SK-N-SH (cell line): Measurements from ENCODE around the gene STAG2. TPM values are rescaled to one million over a fixed set of nuclear protein-coding genes. Genes with fewer than 3 reads are reported as not detected.

Source experiments
- CTCF ChIA-PET: fragments of 300-600, 350-600 bp; formaldehyde crosslinking; extraction: SDS; loops from one replicate; lab custom pipeline; 2021; lab: Yijun Ruan, JAX
- POLR2A ChIA-PET: fragments of 350-600 bp; sonication (Branson Sonifier 250); formaldehyde crosslinking; extraction: SDS; loops from one replicate; lab custom pipeline; 2020; ENCODE audit warnings: antibody characterized with exemption, inconsistent platforms; lab: Yijun Ruan, JAX
- DNase-seq: peaks from one replicate; pipeline ENCODE4 v3.0.0; 2012
- H2AFZ ChIP-seq: fragments of 200-600 bp; sonication (generic); 2 replicates; pipeline ENCODE4 v1.8.1; 2016; ENCODE audit warnings: antibody characterized with exemption, mild to moderate bottlenecking, low read depth
- H3F3A ChIP-seq: fragments of 200-600 bp; sonication (generic); replicated peaks from 2 replicates; pipeline ENCODE3; 2016; ENCODE audit warnings: antibody characterized with exemption, mild to moderate bottlenecking; ENCODE audit not compliant: insufficient read depth
- H3K27ac ChIP-seq, 2 experiments: fragments of 200-500 bp in 1 of 2; fragments of 200-600 bp in 1 of 2; sonication (Bioruptor generic) in 1 of 2; sonication (generic), shearing (Covaris generic) in 1 of 2; 2 replicates each; pipeline versions ENCODE4 v1.5.1 to v1.6.1; 2014 to 2016; ENCODE audit warnings: low read depth in 2 of 2, inconsistent platforms in 1 of 2, low read length in 1 of 2, mild to moderate bottlenecking in 1 of 2, mixed read lengths in 1 of 2
- H3K27me3 ChIP-seq: fragments of 200-600 bp; sonication (generic), shearing (Covaris generic); 2 replicates; pipeline ENCODE4 v1.6.1; 2016; ENCODE audit warnings: mixed run types; ENCODE audit not compliant: insufficient read depth
- H3K36me3 ChIP-seq, 2 experiments: fragments of 200-500 bp in 1 of 2; fragments of 200-600 bp in 1 of 2; sonication (Bioruptor generic) in 1 of 2; sonication (generic) in 1 of 2; replicated peaks in 1 of 2; 2 replicates each; pipeline versions ENCODE3 to v1.5.1; 2014 to 2016; ENCODE audit warnings: low read length in 1 of 2, mild to moderate bottlenecking in 1 of 2; ENCODE audit not compliant: insufficient read depth in 2 of 2, control insufficient read depth in 1 of 2
- H3K4me1 ChIP-seq, 2 experiments: fragments of 200-500 bp in 1 of 2; fragments of 200-600 bp in 1 of 2; sonication (Bioruptor generic) in 1 of 2; sonication (generic), shearing (Covaris generic) in 1 of 2; 2 replicates each; pipeline versions ENCODE4 v1.5.1 to v1.6.1; 2014 to 2016; ENCODE audit warnings: low read depth in 1 of 2, low read length in 1 of 2, mixed run types in 1 of 2; ENCODE audit not compliant: insufficient read depth in 2 of 2, control insufficient read depth in 1 of 2
- H3K4me2 ChIP-seq: fragments of 200-600 bp; sonication (generic), shearing (Covaris generic); 2 replicates; pipeline ENCODE4 v1.6.1; 2017; ENCODE audit warnings: mixed run types
- H3K4me3 ChIP-seq, 2 experiments: fragments of 200-500 bp in 1 of 2; fragments of 200-600 bp in 1 of 2; sonication (Bioruptor generic) in 1 of 2; sonication (generic), shearing (Covaris generic) in 1 of 2; 2 replicates each; pipeline versions ENCODE4 v1.5.1 to v1.8.1; 2014 to 2016; ENCODE audit warnings: low read depth in 2 of 2, inconsistent platforms in 1 of 2, low read length in 1 of 2, mild to moderate bottlenecking in 1 of 2, mixed read lengths in 1 of 2, moderate library complexity in 1 of 2
- H3K79me2 ChIP-seq: fragments of 200-600 bp; sonication (generic); 2 replicates; pipeline ENCODE4 v1.8.1; 2017; ENCODE audit warnings: mild to moderate bottlenecking; ENCODE audit not compliant: insufficient read depth
- H3K9ac ChIP-seq: fragments of 200-600 bp; sonication (generic); 2 replicates; pipeline ENCODE4 v1.6.1; 2017; ENCODE audit warnings: mixed run types
- H3K9me2 ChIP-seq: fragments of 200-600 bp; sonication (generic); 2 replicates; pipeline ENCODE4 v1.6.1; 2017; ENCODE audit warnings: mixed run types
- H3K9me3 ChIP-seq: fragments of 200-600 bp; sonication (generic); 2 replicates; pipeline ENCODE4 v1.6.1; 2017; ENCODE audit warnings: mixed run types, mild to moderate bottlenecking, moderate library complexity
- H4K20me1 ChIP-seq: fragments of 200-600 bp; sonication (generic); 2 replicates; pipeline ENCODE4 v1.6.1; 2017; ENCODE audit warnings: mild to moderate bottlenecking, mixed run types; ENCODE audit not compliant: insufficient read depth
- CHD2 ChIP-seq: fragments of 150-350 bp; IDR thresholded peaks from 2 replicates; pipeline ENCODE4 v1.6.1; 2018; ENCODE audit warnings: low read length; ENCODE audit not compliant: partially characterized antibody
- ELF1 ChIP-seq: IDR thresholded peaks from 2 replicates; pipeline ENCODE4 v1.4.0; 2012
- EZH2phosphoT487 ChIP-seq: fragments of 200-600 bp; sonication (generic); IDR thresholded peaks from 2 replicates; pipeline ENCODE4 v1.6.1; 2017; ENCODE audit warnings: low read depth, mixed run types, mild to moderate bottlenecking, antibody characterized with exemption, moderate library complexity, borderline replicate concordance
- FOXJ3 ChIP-seq: sonication (generic); formaldehyde crosslinking; IDR thresholded peaks from 2 replicates; pipeline ENCODE4 v1.5.1; 2020; ENCODE audit warnings: mild to moderate bottlenecking, missing genetic modification reagents
- JUND ChIP-seq: IDR thresholded peaks from 2 replicates; pipeline ENCODE4 v1.4.0; 2012
- MEF2A ChIP-seq: IDR thresholded peaks from 2 replicates; pipeline ENCODE4 v1.4.0; 2012; ENCODE audit warnings: low read depth, borderline replicate concordance
- MXI1 ChIP-seq: IDR thresholded peaks from 2 replicates; pipeline ENCODE4 v1.6.1; 2012; ENCODE audit warnings: mild to moderate bottlenecking, low read depth, low read length, improper control_type of control experiment
- NFIC ChIP-seq: IDR thresholded peaks from 2 replicates; pipeline ENCODE4 v1.4.0; 2012; ENCODE audit warnings: borderline replicate concordance
- NRF1 ChIP-seq: IDR thresholded peaks from 2 replicates; pipeline ENCODE4 v1.6.1; 2012; ENCODE audit warnings: low read depth, mild to moderate bottlenecking, low read length
- RCOR1 ChIP-seq: fragments of 150-350 bp; IDR thresholded peaks from 2 replicates; pipeline ENCODE4 v1.6.1; 2017; ENCODE audit warnings: antibody characterized with exemption, low read length
- SIN3A ChIP-seq: IDR thresholded peaks from 2 replicates; pipeline ENCODE4 v1.6.1; 2012; ENCODE audit warnings: low read depth, mild to moderate bottlenecking, low read length, moderate library complexity, borderline replicate concordance
- SMC3 ChIP-seq: IDR thresholded peaks from 2 replicates; pipeline ENCODE4 v1.6.1; 2012; ENCODE audit warnings: low read depth, low read length, improper control_type of control experiment
- TAF1 ChIP-seq: IDR thresholded peaks from 2 replicates; pipeline ENCODE4 v1.6.1; 2012; ENCODE audit warnings: low read depth, mild to moderate bottlenecking, low read length, moderate library complexity, borderline replicate concordance
- TEAD4 ChIP-seq: IDR thresholded peaks from 2 replicates; pipeline ENCODE4 v1.4.0; 2012; ENCODE audit warnings: mild to moderate bottlenecking, borderline replicate concordance; ENCODE audit not compliant: insufficient read depth
- USF1 ChIP-seq: IDR thresholded peaks from 2 replicates; pipeline ENCODE4 v1.4.0; 2012; ENCODE audit warnings: low read depth, borderline replicate concordance
- WGBS: methylation state at CpG from one replicate; pipeline ENCODE4 v1.1.6; 2017; ENCODE audit warnings: low lambda C conversion rate; 5-methylcytosine and 5-hydroxymethylcytosine counted together
- polyA plus RNA-seq, 3 experiments: library from polyadenylated mRNA; depleted of rRNA; stranded (reverse); fragments of >200 nt; gene quantifications; 2 replicates each; pipeline ENCODE4 v1.2.3, GENCODE V29; 2012
- TF ChIP-seq, protein P1 (sequence below): fragments of 150-350 bp; IDR thresholded peaks from 2 replicates; pipeline ENCODE4 v1.6.1; 2017; ENCODE audit warnings: antibody characterized with exemption, low read length, low read depth, borderline replicate concordance
- TF ChIP-seq, protein P2 (sequence below): fragments of 150-350 bp; IDR thresholded peaks from 2 replicates; pipeline ENCODE4 v1.6.1; 2016; ENCODE audit warnings: mild to moderate bottlenecking, low read depth, low read length

The STAG2 gene
- polyA plus RNA-seq, 1 of the 3 experiments (the other 2 are of a cell fraction) = 11.3 TPM

DNA sequence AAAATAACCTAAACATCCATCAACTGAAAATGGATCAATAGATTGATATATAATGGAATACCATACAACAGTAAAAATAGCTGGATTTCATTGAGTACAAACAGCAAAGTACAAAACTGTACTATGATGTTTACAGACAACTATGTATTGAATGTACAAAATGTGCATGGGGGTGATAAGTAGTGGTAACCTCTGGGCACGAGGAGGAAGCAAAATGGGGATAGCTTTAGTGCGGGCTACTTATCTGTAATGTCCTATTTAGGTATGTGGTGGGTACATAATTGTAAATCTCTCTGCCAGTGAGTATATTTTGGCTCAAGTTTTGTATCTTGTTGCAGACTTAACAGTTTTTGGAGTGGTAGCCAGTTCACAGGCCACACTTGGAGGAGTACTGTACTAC, 123.6 kb downstream of the STAG2 start:
- Histone ChIP-seq H3K79me2 (no peaks in the 10 kb centered on the region), H2AFZ (no peak overlapping the region), H3K4me2 (no peak overlapping the region), H3K9me3 (no peaks in the 10 kb centered on the region), H3K27ac (no peak overlapping the region), H3K27me3 (no peaks in the 10 kb centered on the region), H3K9me2 (no peaks in the 10 kb centered on the region), H3K4me1 (no peaks in the 10 kb centered on the region), H3K9ac (no peak overlapping the region), H3F3A (no peaks in the 10 kb centered on the region), H3K36me3 (peaks cover 36 to 51% of the 10 kb centered on the region in 2 experiments), H3K4me3 (no peak overlapping the region), H4K20me1 (no peaks in the 10 kb centered on the region)
- 59% methylated on average over 2 of the region's 2 CpGs for WGBS
- no peak for TF ChIP-seq RCOR1
- TF ChIP-seq MXI1 = no peak
- no peak for TF ChIP-seq SIN3A
- TF ChIP-seq JUND = no peak
- TF ChIP-seq ELF1 = no peak
- TF ChIP-seq TEAD4 = no peak
- TF ChIP-seq NRF1 = no peak
- TF ChIP-seq NFIC = no peak
- TF ChIP-seq CHD2 = no peak
- no peak for TF ChIP-seq USF1
- TF ChIP-seq EZH2phosphoT487 = no peak
- TF ChIP-seq, protein P1, sequence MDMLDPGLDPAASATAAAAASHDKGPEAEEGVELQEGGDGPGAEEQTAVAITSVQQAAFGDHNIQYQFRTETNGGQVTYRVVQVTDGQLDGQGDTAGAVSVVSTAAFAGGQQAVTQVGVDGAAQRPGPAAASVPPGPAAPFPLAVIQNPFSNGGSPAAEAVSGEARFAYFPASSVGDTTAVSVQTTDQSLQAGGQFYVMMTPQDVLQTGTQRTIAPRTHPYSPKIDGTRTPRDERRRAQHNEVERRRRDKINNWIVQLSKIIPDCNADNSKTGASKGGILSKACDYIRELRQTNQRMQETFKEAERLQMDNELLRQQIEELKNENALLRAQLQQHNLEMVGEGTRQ = no peak
- no peak for TF ChIP-seq SMC3
- no peak for TF ChIP-seq FOXJ3 (CRISPR knock-in tag)
- TF ChIP-seq, protein P2, sequence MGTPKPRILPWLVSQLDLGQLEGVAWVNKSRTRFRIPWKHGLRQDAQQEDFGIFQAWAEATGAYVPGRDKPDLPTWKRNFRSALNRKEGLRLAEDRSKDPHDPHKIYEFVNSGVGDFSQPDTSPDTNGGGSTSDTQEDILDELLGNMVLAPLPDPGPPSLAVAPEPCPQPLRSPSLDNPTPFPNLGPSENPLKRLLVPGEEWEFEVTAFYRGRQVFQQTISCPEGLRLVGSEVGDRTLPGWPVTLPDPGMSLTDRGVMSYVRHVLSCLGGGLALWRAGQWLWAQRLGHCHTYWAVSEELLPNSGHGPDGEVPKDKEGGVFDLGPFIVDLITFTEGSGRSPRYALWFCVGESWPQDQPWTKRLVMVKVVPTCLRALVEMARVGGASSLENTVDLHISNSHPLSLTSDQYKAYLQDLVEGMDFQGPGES = no peak
- no peak for TF ChIP-seq TAF1
- TF ChIP-seq MEF2A = no peak
- CTCF ChIA-PET = interaction anchor here (0.8 kb wide), 1 partner anchor 143 kb away, joined by 3 read pairs; no protein-coding TSS in a partner anchor
- DNase-seq = no peak
- POLR2A ChIA-PET = no interaction called here
